ENCODE measurements around the gene BRD4.

DNA sequence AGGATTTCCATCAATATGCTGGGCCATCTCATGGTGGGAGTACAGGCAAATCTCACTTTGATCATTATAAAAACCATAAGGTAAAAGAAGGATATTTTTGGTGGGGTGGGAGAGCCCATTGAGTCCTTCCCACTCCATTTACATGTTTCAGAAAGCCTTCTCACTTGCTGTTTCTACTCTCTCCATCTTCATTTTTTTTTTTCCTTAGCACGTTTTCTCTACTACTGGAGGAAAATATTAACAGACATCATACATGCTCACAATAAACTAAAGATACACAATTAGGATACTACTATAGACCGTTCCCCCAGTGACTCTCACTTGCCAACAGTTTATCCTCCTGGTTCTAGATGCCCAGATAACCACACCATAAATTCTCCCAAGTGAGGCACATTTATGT is 49.1 kb upstream of the BRD4 start:
- no peak for TF ChIP-seq RAD21 (conservative IDR thresholded peaks at IDR 0.05)
- TF ChIP-seq, protein P1, sequence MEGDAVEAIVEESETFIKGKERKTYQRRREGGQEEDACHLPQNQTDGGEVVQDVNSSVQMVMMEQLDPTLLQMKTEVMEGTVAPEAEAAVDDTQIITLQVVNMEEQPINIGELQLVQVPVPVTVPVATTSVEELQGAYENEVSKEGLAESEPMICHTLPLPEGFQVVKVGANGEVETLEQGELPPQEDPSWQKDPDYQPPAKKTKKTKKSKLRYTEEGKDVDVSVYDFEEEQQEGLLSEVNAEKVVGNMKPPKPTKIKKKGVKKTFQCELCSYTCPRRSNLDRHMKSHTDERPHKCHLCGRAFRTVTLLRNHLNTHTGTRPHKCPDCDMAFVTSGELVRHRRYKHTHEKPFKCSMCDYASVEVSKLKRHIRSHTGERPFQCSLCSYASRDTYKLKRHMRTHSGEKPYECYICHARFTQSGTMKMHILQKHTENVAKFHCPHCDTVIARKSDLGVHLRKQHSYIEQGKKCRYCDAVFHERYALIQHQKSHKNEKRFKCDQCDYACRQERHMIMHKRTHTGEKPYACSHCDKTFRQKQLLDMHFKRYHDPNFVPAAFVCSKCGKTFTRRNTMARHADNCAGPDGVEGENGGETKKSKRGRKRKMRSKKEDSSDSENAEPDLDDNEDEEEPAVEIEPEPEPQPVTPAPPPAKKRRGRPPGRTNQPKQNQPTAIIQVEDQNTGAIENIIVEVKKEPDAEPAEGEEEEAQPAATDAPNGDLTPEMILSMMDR (IDR thresholded peaks at IDR 0.05; ENCODE audit: poor library complexity, severe bottlenecking), result no peak
- no peak for TF ChIP-seq EZH2 (IDR thresholded peaks at IDR 0.05; ENCODE audit: borderline replicate concordance, insufficient read depth, low read length, poor library complexity, severe bottlenecking)
- TF ChIP-seq, protein P2, sequence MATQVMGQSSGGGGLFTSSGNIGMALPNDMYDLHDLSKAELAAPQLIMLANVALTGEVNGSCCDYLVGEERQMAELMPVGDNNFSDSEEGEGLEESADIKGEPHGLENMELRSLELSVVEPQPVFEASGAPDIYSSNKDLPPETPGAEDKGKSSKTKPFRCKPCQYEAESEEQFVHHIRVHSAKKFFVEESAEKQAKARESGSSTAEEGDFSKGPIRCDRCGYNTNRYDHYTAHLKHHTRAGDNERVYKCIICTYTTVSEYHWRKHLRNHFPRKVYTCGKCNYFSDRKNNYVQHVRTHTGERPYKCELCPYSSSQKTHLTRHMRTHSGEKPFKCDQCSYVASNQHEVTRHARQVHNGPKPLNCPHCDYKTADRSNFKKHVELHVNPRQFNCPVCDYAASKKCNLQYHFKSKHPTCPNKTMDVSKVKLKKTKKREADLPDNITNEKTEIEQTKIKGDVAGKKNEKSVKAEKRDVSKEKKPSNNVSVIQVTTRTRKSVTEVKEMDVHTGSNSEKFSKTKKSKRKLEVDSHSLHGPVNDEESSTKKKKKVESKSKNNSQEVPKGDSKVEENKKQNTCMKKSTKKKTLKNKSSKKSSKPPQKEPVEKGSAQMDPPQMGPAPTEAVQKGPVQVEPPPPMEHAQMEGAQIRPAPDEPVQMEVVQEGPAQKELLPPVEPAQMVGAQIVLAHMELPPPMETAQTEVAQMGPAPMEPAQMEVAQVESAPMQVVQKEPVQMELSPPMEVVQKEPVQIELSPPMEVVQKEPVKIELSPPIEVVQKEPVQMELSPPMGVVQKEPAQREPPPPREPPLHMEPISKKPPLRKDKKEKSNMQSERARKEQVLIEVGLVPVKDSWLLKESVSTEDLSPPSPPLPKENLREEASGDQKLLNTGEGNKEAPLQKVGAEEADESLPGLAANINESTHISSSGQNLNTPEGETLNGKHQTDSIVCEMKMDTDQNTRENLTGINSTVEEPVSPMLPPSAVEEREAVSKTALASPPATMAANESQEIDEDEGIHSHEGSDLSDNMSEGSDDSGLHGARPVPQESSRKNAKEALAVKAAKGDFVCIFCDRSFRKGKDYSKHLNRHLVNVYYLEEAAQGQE (IDR thresholded peaks at IDR 0.05; ENCODE audit: borderline replicate concordance), result no peak
- no peak for TF ChIP-seq POLR2AphosphoS5 (IDR thresholded peaks at IDR 0.05)

All from neural cell (in vitro differentiated cells).